Sigmoid colon (tissue), 7 donors: ENCODE results near the gene U2SURP. TPM values are rescaled to one million over a fixed set of nuclear protein-coding genes. Genes with fewer than 3 reads are reported as not detected.

Experiments
- DNase-seq: peaks from one replicate; pipeline ENCODE4 v3.0.0-alpha.2; 2019
- H3K27ac ChIP-seq, 4 donors: fragments of 200-600 bp; sonication (generic); one replicate each; pipeline ENCODE4 v1.5.1; 2016 to 2019; ENCODE audit warnings: mild to moderate bottlenecking in 1 of 4
- H3K27me3 ChIP-seq, 3 donors: fragments of 200-600 bp; sonication (generic); one replicate each; pipeline ENCODE4 v1.5.1; 2019; ENCODE audit warnings: mild to moderate bottlenecking in 1 of 3
- H3K36me3 ChIP-seq, 4 donors: fragments of 200-600 bp; sonication (generic); one replicate each; pipeline ENCODE4 v1.5.1; 2016 to 2019
- H3K4me1 ChIP-seq, 4 donors: fragments of 200-600 bp; sonication (generic); one replicate each; pipeline ENCODE4 v1.5.1; 2017 to 2019
- H3K4me3 ChIP-seq, 4 donors: fragments of 200-600 bp; sonication (generic); one replicate each; pipeline ENCODE4 v1.5.1; 2017 to 2019; ENCODE audit warnings: mild to moderate bottlenecking in 2 of 4, moderate library complexity in 1 of 4
- H3K9me3 ChIP-seq, 4 donors: fragments of 200-600 bp in 3 of 4; sonication (generic) in 3 of 4; one replicate each; pipeline versions ENCODE4 v1.5.1 to v1.6.1; 2013 to 2019
- CTCF ChIP-seq, 4 experiments: fragments of 450-650 bp in 3 of 4; fragments of 200-600 bp in 1 of 4; IDR thresholded peaks; one replicate each; pipeline ENCODE4 v1.5.1; 2016 to 2019; ENCODE audit warnings: antibody characterized with exemption in 4 of 4, mild to moderate bottlenecking in 3 of 4, moderate library complexity in 2 of 4
- EP300 ChIP-seq, 4 donors: sonication (generic); formaldehyde crosslinking; IDR thresholded peaks; one replicate each; pipeline ENCODE4 v1.6.1; 2017; ENCODE audit warnings: antibody characterized with exemption in 4 of 4
- POLR2A ChIP-seq, 2 donors: fragments of 450-650 bp; IDR thresholded peaks; one replicate each; pipeline ENCODE4 v1.6.1; 2016; ENCODE audit warnings: antibody characterized with exemption in 2 of 2, mild to moderate bottlenecking in 2 of 2, moderate library complexity in 2 of 2
- POLR2AphosphoS5 ChIP-seq, 4 donors: sonication (generic); formaldehyde crosslinking; IDR thresholded peaks; one replicate each; pipeline ENCODE4 v1.6.1; 2017; ENCODE audit warnings: antibody characterized with exemption in 4 of 4
- WGBS, 2 donors: extraction: QIAGEN DNeasy Blood & Tissue Kit; methylation state at CpG; one replicate each; pipeline ENCODE4 v1.1.7; 2013; 5-methylcytosine and 5-hydroxymethylcytosine counted together
- intact Hi-C: fragments of 100-400 bp; cut with DNase I; formaldehyde crosslinking; loops from one replicate; pipeline ENCODE4 v1.15.1; 2023
- polyA plus RNA-seq, 3 donors: library from polyadenylated mRNA; stranded (reverse); fragments of 200-250 nt; gene quantifications; one replicate each; pipeline ENCODE4 v1.2.3, GENCODE V29; 2013
- total RNA-seq, 4 donors: library from RNA; depleted of rRNA; stranded (reverse); fragments of >200 nt; gene quantifications; one replicate each; pipeline ENCODE4 v1.1.0, GENCODE V29; 2016
- donor health status: healthy with polysubstance abuse.
- donor health status: Bipolar disorder and iron deficiency.
- donor health status: healthy.

The U2SURP gene
- total and polyA plus RNA-seq, 7 donors, result 11.4 to 79.8 (median 66.8) TPM

DNA sequence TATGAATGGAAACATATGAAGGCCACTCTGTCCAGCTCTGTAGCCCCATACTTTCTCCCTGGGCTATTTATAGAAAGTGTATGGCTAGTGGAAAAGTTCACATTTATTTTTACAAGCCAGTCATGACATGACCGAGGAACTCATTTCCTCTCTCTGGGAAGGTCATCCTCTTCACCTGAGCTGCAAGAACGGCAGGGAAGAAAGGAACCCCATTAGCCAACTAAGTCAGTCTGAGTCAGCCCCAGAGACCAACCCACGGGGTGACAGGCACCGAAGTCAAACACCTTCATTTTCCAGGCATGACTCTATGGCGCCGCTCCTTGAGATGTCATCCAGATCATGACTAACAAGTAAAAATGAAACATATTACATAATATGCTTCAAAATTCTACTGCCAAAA is 42.7 kb upstream of the U2SURP start:
- Histone ChIP-seq H3K27me3 (peaks cover 8 to 66% (median 34%) of the 10 kb centered on the region in 3 donors), H3K27ac (no peak overlapping the region), H3K4me1 (peaks cover 0 to 9% (median 7%) of the 10 kb centered on the region in 4 donors), H3K4me3 (no peak overlapping the region), H3K9me3 (no peaks in the 10 kb centered on the region), H3K36me3 (no peaks in the 10 kb centered on the region)
- no peak for DNase-seq
- WGBS, 2 donors, result 71 to 81% methylated on average over 6 of the region's 6 CpGs
- intact Hi-C loops, result no loop called here
- no peak for TF ChIP-seq EP300 (IDR thresholded peaks at IDR 0.05)
- TF ChIP-seq POLR2AphosphoS5 (IDR thresholded peaks at IDR 0.05), result no peak
- TF ChIP-seq POLR2A (IDR thresholded peaks at IDR 0.05), result no peak
- no peak for TF ChIP-seq CTCF (IDR thresholded peaks at IDR 0.05)

DNA sequence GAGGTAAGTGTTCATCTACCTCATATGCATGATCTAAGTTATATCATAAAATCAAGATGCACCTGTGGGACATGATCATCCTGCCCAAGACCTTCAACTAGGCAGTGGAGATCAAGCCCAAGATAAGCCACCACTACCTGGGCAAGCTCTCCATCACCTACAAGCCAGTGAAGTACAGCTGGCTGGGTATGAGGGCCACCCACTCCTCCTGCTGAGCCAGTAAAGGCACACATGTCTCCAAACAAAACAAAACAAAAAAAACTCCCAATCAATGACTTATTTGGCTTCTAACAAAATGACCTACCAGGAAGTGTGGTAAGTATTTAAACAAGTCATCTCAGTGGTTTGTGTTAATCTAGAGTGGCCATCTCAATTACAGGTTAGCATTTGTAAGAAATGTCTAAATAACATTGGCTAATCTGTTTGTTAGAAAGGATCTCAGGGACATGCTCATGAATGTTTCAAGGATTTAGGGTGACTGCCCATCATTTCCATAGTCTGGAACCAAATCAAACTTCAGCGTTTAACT is 41.0 kb upstream of the U2SURP start:
- 84 to 86% methylated on average over 1 of the region's 1 CpG for WGBS, 2 donors
- peaks cover 0 to 17% (median 13%) of the 10 kb centered on the region in 4 donors for H3K4me1 ChIP-seq
- H3K4me3 ChIP-seq, result no peak overlapping the region
- H3K27ac ChIP-seq, result no peak overlapping the region
- H3K27me3 ChIP-seq, result peaks cover 11 to 77% (median 45%) of the 10 kb centered on the region in 3 donors
- DNase-seq, result no peak
- intact Hi-C loops, result no loop called here
- H3K36me3 ChIP-seq, result no peaks in the 10 kb centered on the region
- no peaks in the 10 kb centered on the region for H3K9me3 ChIP-seq
- TF ChIP-seq EP300 (IDR thresholded peaks at IDR 0.05) (no peak), CTCF (IDR thresholded peaks at IDR 0.05) (no peak), POLR2A (IDR thresholded peaks at IDR 0.05) (no peak), POLR2AphosphoS5 (IDR thresholded peaks at IDR 0.05) (no peak)

- DNase-seq, result no peak
- H3K27me3 ChIP-seq, result peaks cover 11 to 76% (median 45%) of the 10 kb centered on the region in 3 donors
- intact Hi-C loops, result no loop called here
- TF ChIP-seq POLR2A (IDR thresholded peaks at IDR 0.05) (no peak), POLR2AphosphoS5 (IDR thresholded peaks at IDR 0.05) (no peak), CTCF (IDR thresholded peaks at IDR 0.05) (no peak), EP300 (IDR thresholded peaks at IDR 0.05) (no peak)
- no peaks in the 10 kb centered on the region for H3K36me3 ChIP-seq
- peaks cover 0 to 17% (median 13%) of the 10 kb centered on the region in 4 donors for H3K4me1 ChIP-seq
- 85 to 88% methylated on average over 2 of the region's 2 CpGs for WGBS, 2 donors
- H3K9me3 ChIP-seq, result no peaks in the 10 kb centered on the region
- H3K4me3 ChIP-seq, result no peak overlapping the region
- H3K27ac ChIP-seq, result no peak overlapping the region
These were observed 39.8 kb upstream of the U2SURP start for GRCh38 chr3:142961539-142961938.

GRCh38 chr3:142962175-142962519 is 39.2 kb upstream of the U2SURP start:
- no peak overlapping the region for H3K27ac ChIP-seq
- no peak for DNase-seq
- WGBS, 2 donors, result 96 to 97% methylated on average over 19 of the region's 19 CpGs
- intact Hi-C loops, result no loop called here
- peaks cover 11 to 70% (median 45%) of the 10 kb centered on the region in 3 donors for H3K27me3 ChIP-seq
- H3K4me1 ChIP-seq, result peaks cover 0 to 17% (median 13%) of the 10 kb centered on the region in 4 donors
- TF ChIP-seq POLR2AphosphoS5 (IDR thresholded peaks at IDR 0.05) (no peak), CTCF (IDR thresholded peaks at IDR 0.05) (no peak), POLR2A (IDR thresholded peaks at IDR 0.05) (no peak), EP300 (IDR thresholded peaks at IDR 0.05) (no peak)
- H3K4me3 ChIP-seq, result no peak overlapping the region
- H3K36me3 ChIP-seq, result no peaks in the 10 kb centered on the region
- no peaks in the 10 kb centered on the region for H3K9me3 ChIP-seq
